GM12801 (cell line): ENCODE results near the gene SPSB1.

Experiments
- TF ChIP-seq, protein P1 (sequence below): IDR thresholded peaks from one replicate; pipeline ENCODE4 v1.5.1; 2011; ENCODE audit warnings: control low read depth; ENCODE audit not compliant: insufficient read length; ENCODE audit errors: extremely low read depth

The SPSB1 gene

DNA sequence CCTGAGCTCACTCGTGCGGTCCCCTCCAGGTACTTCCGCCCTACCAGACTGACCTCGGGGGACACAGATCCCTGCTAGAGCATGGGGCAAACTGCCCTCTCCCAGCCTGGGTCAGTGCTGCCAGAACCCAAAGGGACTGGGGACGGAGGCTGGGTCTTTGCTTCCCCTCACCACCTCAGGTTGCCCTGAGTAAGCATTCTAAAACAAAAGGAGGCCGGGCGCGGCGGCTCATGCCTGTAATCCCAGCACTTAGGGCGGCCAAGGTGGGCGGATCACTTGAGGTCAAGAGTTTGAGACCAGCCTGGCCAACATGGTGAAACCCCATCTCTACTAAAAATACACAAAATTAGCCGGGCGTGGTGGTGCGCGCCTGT lies 108.4 kb downstream of the SPSB1 start:
- TF ChIP-seq, protein P1, sequence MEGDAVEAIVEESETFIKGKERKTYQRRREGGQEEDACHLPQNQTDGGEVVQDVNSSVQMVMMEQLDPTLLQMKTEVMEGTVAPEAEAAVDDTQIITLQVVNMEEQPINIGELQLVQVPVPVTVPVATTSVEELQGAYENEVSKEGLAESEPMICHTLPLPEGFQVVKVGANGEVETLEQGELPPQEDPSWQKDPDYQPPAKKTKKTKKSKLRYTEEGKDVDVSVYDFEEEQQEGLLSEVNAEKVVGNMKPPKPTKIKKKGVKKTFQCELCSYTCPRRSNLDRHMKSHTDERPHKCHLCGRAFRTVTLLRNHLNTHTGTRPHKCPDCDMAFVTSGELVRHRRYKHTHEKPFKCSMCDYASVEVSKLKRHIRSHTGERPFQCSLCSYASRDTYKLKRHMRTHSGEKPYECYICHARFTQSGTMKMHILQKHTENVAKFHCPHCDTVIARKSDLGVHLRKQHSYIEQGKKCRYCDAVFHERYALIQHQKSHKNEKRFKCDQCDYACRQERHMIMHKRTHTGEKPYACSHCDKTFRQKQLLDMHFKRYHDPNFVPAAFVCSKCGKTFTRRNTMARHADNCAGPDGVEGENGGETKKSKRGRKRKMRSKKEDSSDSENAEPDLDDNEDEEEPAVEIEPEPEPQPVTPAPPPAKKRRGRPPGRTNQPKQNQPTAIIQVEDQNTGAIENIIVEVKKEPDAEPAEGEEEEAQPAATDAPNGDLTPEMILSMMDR = no peak

DNA sequence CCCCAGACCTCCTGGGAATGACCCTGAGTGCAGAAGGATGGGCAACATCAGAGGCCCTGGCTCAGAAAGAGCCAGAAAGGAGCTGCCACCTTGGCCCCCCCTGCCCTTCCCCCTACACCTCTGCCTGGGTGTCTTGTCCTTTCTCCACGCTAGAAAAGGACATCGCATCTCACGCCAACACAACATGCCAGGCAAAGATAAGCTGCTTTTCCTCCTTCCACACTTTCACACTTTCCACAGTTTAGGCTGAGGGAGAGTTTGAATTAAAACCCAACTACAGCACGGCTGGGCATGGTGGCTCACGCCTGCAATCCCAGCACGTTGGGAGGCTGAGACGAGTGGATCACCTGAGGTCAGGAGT lies 109.5 kb downstream of the SPSB1 start:
- TF ChIP-seq, protein P1 = no peak

DNA sequence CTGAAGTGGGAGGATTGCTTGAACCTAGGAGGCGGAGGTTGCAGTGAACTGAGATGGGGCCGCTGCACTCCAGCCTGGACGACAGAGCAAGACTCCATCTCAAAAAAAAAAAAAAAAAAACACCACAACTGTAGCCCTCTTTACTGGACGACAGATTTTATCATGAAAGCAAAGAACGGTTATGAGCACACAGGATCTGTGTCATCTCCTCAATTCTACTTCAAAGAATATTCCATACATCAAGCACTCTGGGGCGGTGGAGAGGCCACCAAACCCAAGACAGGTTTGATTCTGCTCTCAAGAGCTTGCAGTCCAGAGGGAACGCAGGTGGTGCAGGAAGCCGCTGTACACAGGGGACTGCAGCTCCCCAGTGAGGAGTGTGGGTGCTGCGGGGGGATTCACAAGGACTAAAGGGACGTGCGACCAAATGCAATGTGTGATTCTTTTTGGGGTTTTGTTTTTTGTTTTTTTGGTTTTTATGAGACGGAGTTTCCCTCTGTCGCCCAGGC lies 110.1 kb downstream of the SPSB1 start:
- TF ChIP-seq, protein P1 = no peak

DNA sequence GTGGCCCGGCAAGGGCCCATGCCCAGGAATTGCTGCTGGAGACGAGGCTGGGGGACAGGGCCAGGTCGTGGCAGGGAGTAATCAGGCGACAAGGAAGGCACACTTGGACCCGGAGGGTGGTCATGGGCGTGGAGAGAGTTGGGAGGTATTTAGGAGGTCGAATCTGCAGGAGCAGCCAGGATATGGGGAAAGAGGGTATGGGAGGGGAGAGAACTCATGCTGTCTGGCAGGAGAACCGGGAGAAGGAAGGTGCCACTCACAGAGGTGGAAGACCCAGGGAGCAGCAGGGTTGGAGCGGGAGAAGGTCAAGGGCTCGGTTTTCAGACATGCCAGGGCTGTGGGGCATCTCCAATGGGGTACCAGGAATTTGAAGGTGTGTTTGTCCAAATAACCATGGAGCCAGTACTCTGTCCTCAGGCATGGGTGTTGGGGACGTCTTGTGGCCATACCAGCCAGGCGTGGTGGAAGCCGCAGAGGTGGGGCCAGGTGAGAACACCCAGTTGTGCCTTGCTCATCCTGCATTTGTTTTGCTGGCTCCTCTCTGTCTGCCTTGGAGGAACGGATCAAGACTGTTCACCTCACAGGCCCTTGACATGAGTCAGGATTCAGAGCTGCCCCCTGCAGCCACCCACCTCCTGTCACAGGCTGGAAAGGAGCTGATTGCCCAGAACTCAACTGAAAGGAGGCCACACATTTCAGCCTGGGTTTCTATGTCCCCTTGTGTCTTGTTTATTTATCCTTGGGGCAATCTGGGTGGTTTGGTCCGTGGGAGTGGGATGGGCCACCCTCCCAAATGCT lies 111.6 kb downstream of the SPSB1 start:
- TF ChIP-seq, protein P1 = no peak

DNA sequence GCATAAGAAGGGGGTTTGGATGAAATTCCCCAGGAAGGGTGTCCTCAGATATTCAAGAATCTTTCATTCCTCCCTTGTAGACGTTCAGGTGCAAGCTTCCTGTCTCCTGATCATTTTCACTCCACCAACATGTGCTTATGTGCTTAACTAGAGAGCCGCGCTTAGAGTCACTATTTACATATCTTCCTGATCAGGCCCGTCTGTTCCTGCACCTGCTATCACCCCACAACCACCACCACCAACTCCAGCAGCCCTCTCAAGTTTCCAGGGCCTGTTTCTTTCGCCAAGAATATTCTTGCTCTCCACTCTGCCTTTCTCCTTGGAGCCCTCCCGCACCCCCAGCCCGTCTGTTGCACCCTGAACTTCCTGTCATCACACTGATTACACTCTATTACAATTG lies 113.4 kb downstream of the SPSB1 start:
- TF ChIP-seq, protein P1 = no peak

DNA sequence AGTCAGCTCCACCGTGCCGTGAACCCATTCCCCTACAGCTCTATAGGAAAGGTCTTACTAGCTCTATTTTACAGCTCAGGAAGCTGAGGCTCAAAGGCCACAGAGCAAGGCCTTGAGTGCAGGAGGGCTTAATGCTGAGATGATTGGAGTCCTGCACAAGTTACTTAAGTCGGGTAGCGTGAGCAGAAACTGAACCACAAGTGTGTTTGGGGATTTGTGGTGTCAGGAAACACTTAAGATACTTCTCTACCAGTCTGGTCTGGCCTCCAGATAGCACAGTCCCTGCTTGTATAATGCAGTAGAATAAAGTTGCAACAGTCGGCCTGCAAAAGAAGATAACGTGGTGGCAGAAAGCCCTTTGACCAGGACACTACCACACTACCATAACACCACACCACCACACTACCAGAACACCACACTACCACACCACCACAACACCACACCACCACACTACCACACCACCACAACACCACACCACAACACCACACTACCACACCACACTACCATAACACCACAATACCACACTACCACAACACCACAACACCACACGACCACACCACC lies 118.1 kb downstream of the SPSB1 start:
- TF ChIP-seq, protein P1 = no peak

DNA sequence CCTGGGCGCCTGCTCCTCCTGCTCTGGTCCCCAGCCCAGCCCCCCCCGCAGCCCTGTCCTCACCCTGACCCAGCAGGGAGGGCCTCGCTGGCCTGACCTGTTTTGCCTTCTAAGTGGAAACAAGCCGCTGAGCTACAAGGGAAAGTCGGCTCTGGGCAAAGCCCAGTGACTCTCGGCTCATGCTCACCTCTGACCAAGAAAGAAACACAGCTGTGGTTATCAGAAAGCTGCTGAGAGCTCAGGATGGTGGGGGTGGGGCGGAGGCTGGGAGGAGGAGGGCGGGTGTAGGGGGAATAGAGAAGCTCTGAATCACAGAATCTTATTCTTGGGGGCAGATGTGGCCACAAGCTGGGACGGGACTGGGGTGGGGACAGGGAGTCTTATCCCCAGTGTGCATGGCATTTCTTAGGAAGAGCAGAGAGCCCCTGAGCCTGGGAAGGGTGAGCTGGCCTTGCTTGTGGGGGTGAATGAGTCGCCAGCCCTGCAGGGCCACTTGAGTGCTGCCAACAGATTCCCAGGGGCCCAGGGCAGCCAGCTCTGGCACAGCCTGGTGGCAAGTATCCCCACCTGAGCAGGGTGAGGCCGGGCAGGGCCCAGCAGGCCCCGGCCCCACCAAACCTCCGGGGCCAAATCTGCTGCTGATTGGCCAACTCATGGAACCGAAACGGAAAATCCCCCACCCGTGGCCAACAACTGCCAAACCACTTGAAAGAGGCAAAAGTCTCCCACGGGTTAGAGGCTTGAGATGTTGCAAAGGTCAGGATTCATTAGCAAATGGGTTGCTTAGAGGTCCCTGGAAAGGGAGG lies 120.6 kb downstream of the SPSB1 start:
- TF ChIP-seq, protein P1 = no peak
